ENCODE results near the gene TMEM255A. TPM values are rescaled to one million over a fixed set of nuclear protein-coding genes. Genes with fewer than 3 reads are reported as not detected.

Gene TMEM255A
- polyA plus RNA-seq, 1 of the 3 experiments (the other 2 are of a cell fraction): 0.08 TPM

- TF ChIP-seq REST (IDR thresholded peaks at IDR 0.05; ENCODE audit: low read depth, low read length) (no peak), SMC3 (IDR thresholded peaks at IDR 0.05; ENCODE audit: low read depth, low read length) (no peak), TEAD4 (IDR thresholded peaks at IDR 0.05; ENCODE audit: borderline replicate concordance, insufficient read depth) (no peak), ELF1 (IDR thresholded peaks at IDR 0.05) (no peak), YY1 (IDR thresholded peaks at IDR 0.05; ENCODE audit: low read depth) (no peak), RAD21 (IDR thresholded peaks at IDR 0.05; ENCODE audit: low read length) (no peak), RFX5 (IDR thresholded peaks at IDR 0.05; ENCODE audit: low read length) (no peak), FOXJ3 (CRISPR knock-in tag; IDR thresholded peaks at IDR 0.05) (no peak), POLR2AphosphoS5 (IDR thresholded peaks at IDR 0.05; ENCODE audit: low read depth, low read length) (no peak), MXI1 (IDR thresholded peaks at IDR 0.05; ENCODE audit: low read depth, low read length) (no peak), TAF1 (IDR thresholded peaks at IDR 0.05; ENCODE audit: borderline replicate concordance, low read depth, low read length) (no peak), FOSL2 (IDR thresholded peaks at IDR 0.05; ENCODE audit: borderline replicate concordance, low read depth) (no peak), NRF1 (IDR thresholded peaks at IDR 0.05; ENCODE audit: low read depth, low read length) (no peak), ZBTB33 (IDR thresholded peaks at IDR 0.05; ENCODE audit: borderline replicate concordance, low read depth) (no peak), EZH2phosphoT487 (IDR thresholded peaks at IDR 0.05; ENCODE audit: borderline replicate concordance, low read depth) (no peak), USF1 (IDR thresholded peaks at IDR 0.05; ENCODE audit: borderline replicate concordance, low read depth) (no peak)
- TF ChIP-seq, protein P1, sequence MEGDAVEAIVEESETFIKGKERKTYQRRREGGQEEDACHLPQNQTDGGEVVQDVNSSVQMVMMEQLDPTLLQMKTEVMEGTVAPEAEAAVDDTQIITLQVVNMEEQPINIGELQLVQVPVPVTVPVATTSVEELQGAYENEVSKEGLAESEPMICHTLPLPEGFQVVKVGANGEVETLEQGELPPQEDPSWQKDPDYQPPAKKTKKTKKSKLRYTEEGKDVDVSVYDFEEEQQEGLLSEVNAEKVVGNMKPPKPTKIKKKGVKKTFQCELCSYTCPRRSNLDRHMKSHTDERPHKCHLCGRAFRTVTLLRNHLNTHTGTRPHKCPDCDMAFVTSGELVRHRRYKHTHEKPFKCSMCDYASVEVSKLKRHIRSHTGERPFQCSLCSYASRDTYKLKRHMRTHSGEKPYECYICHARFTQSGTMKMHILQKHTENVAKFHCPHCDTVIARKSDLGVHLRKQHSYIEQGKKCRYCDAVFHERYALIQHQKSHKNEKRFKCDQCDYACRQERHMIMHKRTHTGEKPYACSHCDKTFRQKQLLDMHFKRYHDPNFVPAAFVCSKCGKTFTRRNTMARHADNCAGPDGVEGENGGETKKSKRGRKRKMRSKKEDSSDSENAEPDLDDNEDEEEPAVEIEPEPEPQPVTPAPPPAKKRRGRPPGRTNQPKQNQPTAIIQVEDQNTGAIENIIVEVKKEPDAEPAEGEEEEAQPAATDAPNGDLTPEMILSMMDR (IDR thresholded peaks at IDR 0.05): no peak
- TF ChIP-seq, protein P2, sequence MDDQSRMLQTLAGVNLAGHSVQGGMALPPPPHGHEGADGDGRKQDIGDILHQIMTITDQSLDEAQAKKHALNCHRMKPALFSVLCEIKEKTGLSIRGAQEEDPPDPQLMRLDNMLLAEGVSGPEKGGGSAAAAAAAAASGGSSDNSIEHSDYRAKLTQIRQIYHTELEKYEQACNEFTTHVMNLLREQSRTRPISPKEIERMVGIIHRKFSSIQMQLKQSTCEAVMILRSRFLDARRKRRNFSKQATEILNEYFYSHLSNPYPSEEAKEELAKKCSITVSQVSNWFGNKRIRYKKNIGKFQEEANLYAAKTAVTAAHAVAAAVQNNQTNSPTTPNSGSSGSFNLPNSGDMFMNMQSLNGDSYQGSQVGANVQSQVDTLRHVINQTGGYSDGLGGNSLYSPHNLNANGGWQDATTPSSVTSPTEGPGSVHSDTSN (IDR thresholded peaks at IDR 0.05): no peak
- peak overlapping the region; percentile 72 to 73 for H3K4me3 ChIP-seq (ENCODE audit: low read depth in 2 of 2, low read length in 1 of 2)
- H2AFZ ChIP-seq (ENCODE audit: low read depth): peak overlapping the region; percentile 79
- no peaks in the 10 kb centered on the region for H3K9me2 ChIP-seq
- no peaks in the 10 kb centered on the region for H3F3A ChIP-seq (replicated peaks; ENCODE audit: insufficient read depth)
- H3K36me3 ChIP-seq (replicated peaks in 1 of 2; ENCODE audit: control insufficient read depth in 1 of 2, insufficient read depth in 2 of 2, low read length in 1 of 2): no peaks in the 10 kb centered on the region
- ChIA-PET POLR2A (no interaction called here), CTCF (interaction anchor here (1.0 kb wide), 1 partner anchor 31 kb away, joined by 3 read pairs; no protein-coding TSS in a partner anchor)
- no peak for DNase-seq
- peaks cover 0 to 3% of the 10 kb centered on the region in 2 experiments; a peak in 2 of 4 replicates for H3K4me1 ChIP-seq (ENCODE audit: control insufficient read depth in 1 of 2, insufficient read depth in 2 of 2, low read depth in 1 of 2, low read length in 1 of 2)
- peak overlapping the region; percentile 67 to 69; a peak in 2 of 4 replicates for H3K27ac ChIP-seq (ENCODE audit: low read depth in 2 of 2, low read length in 1 of 2)
- H4K20me1 ChIP-seq (ENCODE audit: insufficient read depth): no peaks in the 10 kb centered on the region
- H3K27me3 ChIP-seq (ENCODE audit: insufficient read depth): no peaks in the 10 kb centered on the region; the same call in 1 of the 2 replicates
- 1% methylated on average over 16 of the region's 16 CpGs for WGBS (ENCODE audit: low lambda C conversion rate)
- H3K79me2 ChIP-seq (ENCODE audit: insufficient read depth): no peaks in the 10 kb centered on the region; the same call in 1 of the 2 replicates
- H3K4me2 ChIP-seq: peak overlapping the region; percentile 82
- H3K9me3 ChIP-seq: no peaks in the 10 kb centered on the region
- peak overlapping the region; percentile 58 for H3K9ac ChIP-seq
These were observed 66.9 kb downstream of the TMEM255A start for GRCh38 chrX:120244395-120244734.
